ENCODE measurements around the gene OR10V1. TPM values are rescaled to one million over a fixed set of nuclear protein-coding genes. Genes with fewer than 3 reads are reported as not detected.
A peak's percentile ranks its signal among the peaks of the same experiment; 100 is the strongest.

OR10V1 gene
- total and polyA plus RNA-seq, 9 of the 15 experiments (the other 6 are each of a cell fraction or from before 2014, with no cell fraction given), result not detected

DNA sequence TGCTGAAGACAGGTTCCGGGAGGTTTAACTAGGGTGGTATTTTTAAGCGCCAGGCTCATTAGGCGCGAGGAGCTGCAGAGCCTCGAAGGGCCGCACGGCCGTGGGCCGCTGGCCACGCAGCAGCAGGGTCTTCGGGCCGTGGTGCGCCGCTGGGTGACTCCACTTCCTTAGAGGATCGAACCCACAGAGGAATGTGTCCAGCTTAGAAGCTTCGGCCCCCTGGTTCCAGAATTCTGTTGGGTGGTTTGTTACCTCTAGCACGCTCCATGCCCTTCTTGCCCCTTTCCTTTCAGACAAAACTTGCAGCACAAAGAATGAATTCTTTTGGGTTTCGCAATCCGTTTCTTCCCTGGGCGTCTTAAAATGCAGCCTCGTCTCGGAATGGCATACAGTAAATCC lies 44.0 kb downstream of the OR10V1 start (continued):
- TF ChIP-seq RBFOX2 (IDR thresholded peaks at IDR 0.05; ENCODE audit: low read depth, low read length) (peak; percentile 64), SAFB (IDR thresholded peaks at IDR 0.05; ENCODE audit: borderline replicate concordance, low read depth, low read length) (0 out of 2 replicates have a peak, but pooled peaks have one; percentile 33), FOXJ3 (CRISPR knock-in tag; IDR thresholded peaks at IDR 0.05) (no peak), BRD4 (IDR thresholded peaks at IDR 0.05) (peak; percentile 40; the same call in 1 of the 2 replicates), YBX1 (IDR thresholded peaks at IDR 0.05) (no peak), ZNF644 (tag; IDR thresholded peaks at IDR 0.05; ENCODE audit: low read depth) (peak; percentile 25; the same call in 1 of the 2 replicates), E2F6 (IDR thresholded peaks at IDR 0.05; ENCODE audit: borderline replicate concordance in 1 of 2, extremely low read depth in 1 of 2, insufficient read depth in 1 of 2, insufficient read length in 1 of 2, low read depth in 1 of 2, low read length in 1 of 2, poor library complexity in 1 of 2, severe bottlenecking in 1 of 2) (peak; percentile 85 to 97), HDAC2 (IDR thresholded peaks at IDR 0.05) (0 out of 2 replicates have a peak, but pooled peaks have one; percentile 56)
- TF ChIP-seq, protein P1, sequence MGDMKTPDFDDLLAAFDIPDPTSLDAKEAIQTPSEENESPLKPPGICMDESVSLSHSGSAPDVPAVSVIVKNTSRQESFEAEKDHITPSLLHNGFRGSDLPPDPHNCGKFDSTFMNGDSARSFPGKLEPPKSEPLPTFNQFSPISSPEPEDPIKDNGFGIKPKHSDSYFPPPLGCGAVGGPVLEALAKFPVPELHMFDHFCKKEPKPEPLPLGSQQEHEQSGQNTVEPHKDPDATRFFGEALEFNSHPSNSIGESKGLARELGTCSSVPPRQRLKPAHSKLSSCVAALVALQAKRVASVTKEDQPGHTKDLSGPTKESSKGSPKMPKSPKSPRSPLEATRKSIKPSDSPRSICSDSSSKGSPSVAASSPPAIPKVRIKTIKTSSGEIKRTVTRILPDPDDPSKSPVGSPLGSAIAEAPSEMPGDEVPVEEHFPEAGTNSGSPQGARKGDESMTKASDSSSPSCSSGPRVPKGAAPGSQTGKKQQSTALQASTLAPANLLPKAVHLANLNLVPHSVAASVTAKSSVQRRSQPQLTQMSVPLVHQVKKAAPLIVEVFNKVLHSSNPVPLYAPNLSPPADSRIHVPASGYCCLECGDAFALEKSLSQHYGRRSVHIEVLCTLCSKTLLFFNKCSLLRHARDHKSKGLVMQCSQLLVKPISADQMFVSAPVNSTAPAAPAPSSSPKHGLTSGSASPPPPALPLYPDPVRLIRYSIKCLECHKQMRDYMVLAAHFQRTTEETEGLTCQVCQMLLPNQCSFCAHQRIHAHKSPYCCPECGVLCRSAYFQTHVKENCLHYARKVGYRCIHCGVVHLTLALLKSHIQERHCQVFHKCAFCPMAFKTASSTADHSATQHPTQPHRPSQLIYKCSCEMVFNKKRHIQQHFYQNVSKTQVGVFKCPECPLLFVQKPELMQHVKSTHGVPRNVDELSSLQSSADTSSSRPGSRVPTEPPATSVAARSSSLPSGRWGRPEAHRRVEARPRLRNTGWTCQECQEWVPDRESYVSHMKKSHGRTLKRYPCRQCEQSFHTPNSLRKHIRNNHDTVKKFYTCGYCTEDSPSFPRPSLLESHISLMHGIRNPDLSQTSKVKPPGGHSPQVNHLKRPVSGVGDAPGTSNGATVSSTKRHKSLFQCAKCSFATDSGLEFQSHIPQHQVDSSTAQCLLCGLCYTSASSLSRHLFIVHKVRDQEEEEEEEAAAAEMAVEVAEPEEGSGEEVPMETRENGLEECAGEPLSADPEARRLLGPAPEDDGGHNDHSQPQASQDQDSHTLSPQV (IDR thresholded peaks at IDR 0.05), result 0 out of 2 replicates have a peak, but pooled peaks have one; percentile 34
- TF ChIP-seq, protein P2, sequence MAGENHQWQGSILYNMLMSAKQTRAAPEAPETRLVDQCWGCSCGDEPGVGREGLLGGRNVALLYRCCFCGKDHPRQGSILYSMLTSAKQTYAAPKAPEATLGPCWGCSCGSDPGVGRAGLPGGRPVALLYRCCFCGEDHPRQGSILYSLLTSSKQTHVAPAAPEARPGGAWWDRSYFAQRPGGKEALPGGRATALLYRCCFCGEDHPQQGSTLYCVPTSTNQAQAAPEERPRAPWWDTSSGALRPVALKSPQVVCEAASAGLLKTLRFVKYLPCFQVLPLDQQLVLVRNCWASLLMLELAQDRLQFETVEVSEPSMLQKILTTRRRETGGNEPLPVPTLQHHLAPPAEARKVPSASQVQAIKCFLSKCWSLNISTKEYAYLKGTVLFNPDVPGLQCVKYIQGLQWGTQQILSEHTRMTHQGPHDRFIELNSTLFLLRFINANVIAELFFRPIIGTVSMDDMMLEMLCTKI (IDR thresholded peaks at IDR 0.05; ENCODE audit: partially characterized antibody), result no peak
